HEK293 (cell line): ENCODE measurements around the gene SCYGR8.
A peak's percentile ranks its signal among the peaks of the same experiment; 100 is the strongest.

ENCODE experiments used
- CTCF ChIA-PET: fragments of 350-600 bp; formaldehyde crosslinking; extraction: SDS; loops from one replicate; lab custom pipeline; 2021; ENCODE audit warnings: antibody characterized with exemption; lab: Yijun Ruan, JAX
- POLR2A ChIA-PET: fragments of 300-600 bp; formaldehyde crosslinking; extraction: SDS; loops from one replicate; lab custom pipeline; 2020; ENCODE audit warnings: antibody characterized with exemption, inconsistent platforms; lab: Yijun Ruan, JAX
- H3K27ac ChIP-seq: fragments of 200-500 bp; sonication (Bioruptor generic); 2 replicates; pipeline ENCODE4 v1.5.1; 2014; ENCODE audit warnings: low read depth, low read length, control low read depth, inconsistent platforms; ENCODE audit errors: extremely low read depth
- H3K36me3 ChIP-seq, 2 experiments: fragments of 200-500 bp in 1 of 2; sonication (Bioruptor generic) in 1 of 2; 1 replicate in 1 of 2; 2 replicates in 1 of 2; pipeline ENCODE4 v1.5.1; 2014 to 2017; ENCODE audit warnings: inconsistent platforms in 2 of 2, low read length in 2 of 2; ENCODE audit not compliant: control insufficient read depth in 2 of 2, insufficient read depth in 1 of 2
- H3K4me1 ChIP-seq: fragments of 200-500 bp; sonication (Bioruptor generic); 2 replicates; pipeline ENCODE4 v1.5.1; 2014; ENCODE audit warnings: mild to moderate bottlenecking, low read length, inconsistent platforms; ENCODE audit not compliant: control insufficient read depth, insufficient read depth
- H3K4me3 ChIP-seq: 2 replicates; pipeline ENCODE4 v1.5.1; 2011; ENCODE audit warnings: low read depth, mild to moderate bottlenecking, control low read depth, low read length, moderate library complexity
- H3K9me3 ChIP-seq: fragments of 200-500 bp; sonication (Bioruptor generic); 2 replicates; pipeline ENCODE4 v1.5.1; 2014; ENCODE audit warnings: low read depth, low read length, inconsistent platforms; ENCODE audit not compliant: control insufficient read depth, insufficient read depth
- AEBP2 ChIP-seq: fragments of 450-650 bp; formaldehyde crosslinking; IDR thresholded peaks from 2 replicates; pipeline ENCODE4 v1.5.1; 2016; ENCODE audit warnings: missing biosample characterization, missing genetic modification characterization, borderline replicate concordance
- FEZF1 ChIP-seq: fragments of 450-650 bp; formaldehyde crosslinking; IDR thresholded peaks from 2 replicates; pipeline ENCODE4 v1.5.1; 2016; ENCODE audit warnings: missing biosample characterization, missing genetic modification characterization
- HOXA7 ChIP-seq: sonication (generic); formaldehyde crosslinking; IDR thresholded peaks from 2 replicates; pipeline ENCODE4 v1.8.1; 2022; ENCODE audit warnings: missing genetic modification reagents, borderline replicate concordance
- PRDM1 ChIP-seq: fragments of 450-650 bp; formaldehyde crosslinking; IDR thresholded peaks from 2 replicates; pipeline ENCODE4; 2016; ENCODE audit warnings: missing biosample characterization, missing genetic modification characterization
- RBAK ChIP-seq: fragments of 450-650 bp; formaldehyde crosslinking; IDR thresholded peaks from 2 replicates; pipeline ENCODE4 v1.5.1; 2016; ENCODE audit warnings: missing biosample characterization, missing genetic modification characterization
- REST ChIP-seq: fragments of 450-650 bp; formaldehyde crosslinking; IDR thresholded peaks from 2 replicates; pipeline ENCODE4 v1.5.1; 2016; ENCODE audit warnings: missing biosample characterization, missing genetic modification characterization
- SETDB1 ChIP-seq: IDR thresholded peaks from one replicate; pipeline ENCODE4 v1.6.1; 2017; ENCODE audit warnings: mild to moderate bottlenecking, low read length, moderate library complexity, mixed read lengths; ENCODE audit not compliant: insufficient read length
- SP2 ChIP-seq: fragments of 450-650 bp; formaldehyde crosslinking; IDR thresholded peaks from 2 replicates; pipeline ENCODE4 v1.5.1; 2016; ENCODE audit warnings: missing biosample characterization, missing genetic modification characterization
- ZBTB8A ChIP-seq: fragments of 450-650 bp; formaldehyde crosslinking; IDR thresholded peaks from 2 replicates; pipeline ENCODE4 v1.5.1; 2016; ENCODE audit warnings: missing biosample characterization, missing genetic modification characterization
- ZFP3 ChIP-seq: fragments of 450-650 bp; formaldehyde crosslinking; IDR thresholded peaks from 2 replicates; pipeline ENCODE4 v1.5.1; 2016; ENCODE audit warnings: low read depth, missing biosample characterization, missing genetic modification characterization
- ZIC2 ChIP-seq: fragments of 450-650 bp; formaldehyde crosslinking; IDR thresholded peaks from 2 replicates; pipeline ENCODE4 v1.5.1; 2016; ENCODE audit warnings: missing biosample characterization, missing genetic modification characterization
- ZNF18 ChIP-seq: fragments of 450-650 bp; formaldehyde crosslinking; IDR thresholded peaks from 2 replicates; pipeline ENCODE4 v1.5.1; 2016; ENCODE audit warnings: missing biosample characterization, missing genetic modification characterization
- ZNF280D ChIP-seq: fragments of 450-650 bp; formaldehyde crosslinking; IDR thresholded peaks from 2 replicates; pipeline ENCODE4 v1.5.1; 2016; ENCODE audit warnings: missing biosample characterization, missing genetic modification characterization
- ZNF324 ChIP-seq: fragments of 450-650 bp; formaldehyde crosslinking; IDR thresholded peaks from 2 replicates; pipeline ENCODE4 v1.5.1; 2016; ENCODE audit warnings: missing biosample characterization, missing genetic modification characterization
- ZNF366 ChIP-seq: fragments of 450-650 bp; formaldehyde crosslinking; conservative IDR thresholded peaks from 2 replicates; pipeline ENCODE4 v1.5.1; 2016; ENCODE audit warnings: missing biosample characterization, missing genetic modification characterization
- ZNF501 ChIP-seq: fragments of 450-650 bp; formaldehyde crosslinking; IDR thresholded peaks from 2 replicates; pipeline ENCODE4 v1.5.1; 2016; ENCODE audit warnings: missing biosample characterization, missing genetic modification characterization
- ZNF548 ChIP-seq: fragments of 450-650 bp; formaldehyde crosslinking; IDR thresholded peaks from 2 replicates; pipeline ENCODE4 v1.5.1; 2016; ENCODE audit warnings: missing biosample characterization, missing genetic modification characterization
- ZNF560 ChIP-seq: fragments of 450-650 bp; formaldehyde crosslinking; IDR thresholded peaks from 2 replicates; pipeline ENCODE4 v1.5.1; 2017; ENCODE audit warnings: missing biosample characterization, missing genetic modification characterization, borderline replicate concordance
- ZNF610 ChIP-seq: fragments of 450-650 bp; formaldehyde crosslinking; IDR thresholded peaks from 2 replicates; pipeline ENCODE4 v1.5.1; 2016; ENCODE audit warnings: missing biosample characterization, missing genetic modification characterization, borderline replicate concordance
- ZNF624 ChIP-seq: fragments of 450-650 bp; formaldehyde crosslinking; IDR thresholded peaks from 2 replicates; pipeline ENCODE4 v1.5.1; 2017; ENCODE audit warnings: missing biosample characterization, missing genetic modification characterization
- ZNF658 ChIP-seq: fragments of 450-650 bp; formaldehyde crosslinking; IDR thresholded peaks from 2 replicates; pipeline ENCODE4; 2016; ENCODE audit warnings: missing biosample characterization, missing genetic modification characterization
- ZNF704 ChIP-seq: fragments of 450-650 bp; formaldehyde crosslinking; IDR thresholded peaks from 2 replicates; pipeline ENCODE4 v1.5.1; 2016; ENCODE audit warnings: missing biosample characterization, missing genetic modification characterization
- ZNF76 ChIP-seq: fragments of 450-650 bp; formaldehyde crosslinking; IDR thresholded peaks from 2 replicates; pipeline ENCODE4; 2016; ENCODE audit warnings: low read depth, missing biosample characterization, missing genetic modification characterization, borderline replicate concordance

SCYGR8 gene

GRCh38 chr2:227767830-227768229 lies 22.1 kb downstream of the SCYGR8 start:
- ChIA-PET CTCF (interaction anchor here (2.7 to 7.6 kb wide), 3 partner anchors 109 to 362 kb away, joined by 13 to 125 read pairs (median 39); no protein-coding TSS in a partner anchor), POLR2A (no interaction called here)
- Histone ChIP-seq H3K4me1 (no peaks in the 10 kb centered on the region), H3K9me3 (no peaks in the 10 kb centered on the region), H3K27ac (no peak overlapping the region), H3K4me3 (no peak overlapping the region), H3K36me3 (no peaks in the 10 kb centered on the region)
- TF ChIP-seq ZNF18 (no peak), ZNF704 (tag by site-specific recombination) (no peak), SP2 (tag by site-specific recombination) (no peak), ZNF324 (tag by site-specific recombination) (no peak), RBAK (tag by site-specific recombination) (no peak), SETDB1 (no peak), ZNF658 (tag by site-specific recombination) (no peak), ZNF560 (no peak), ZNF280D (tag by site-specific recombination) (no peak), ZNF548 (tag by site-specific recombination) (no peak), ZNF366 (no peak), PRDM1 (no peak)

GRCh38 chr2:227772197-227772661 lies 26.5 kb downstream of the SCYGR8 start:
- H3K4me3 ChIP-seq = no peak overlapping the region
- no peaks in the 10 kb centered on the region for H3K4me1 ChIP-seq
- no peaks in the 10 kb centered on the region for H3K9me3 ChIP-seq
- H3K36me3 ChIP-seq = no peaks in the 10 kb centered on the region
- POLR2A ChIA-PET = no interaction called here
- TF ChIP-seq ZBTB8A (tag by site-specific recombination) (peak; percentile 54), ZNF76 (tag by site-specific recombination) (no peak), REST (tag by site-specific recombination) (no peak), ZNF610 (peak; percentile 76; the same call in 1 of the 2 replicates), AEBP2 (no peak), ZNF624 (tag by site-specific recombination) (no peak), ZIC2 (0 out of 2 replicates have a peak, but pooled peaks have one; percentile 10), HOXA7 (CRISPR knock-in tag) (no peak), ZFP3 (tag by site-specific recombination) (no peak), ZNF501 (tag by site-specific recombination) (no peak), FEZF1 (tag by site-specific recombination) (peak; percentile 75)
- TF ChIP-seq, all 188 proteins: peak for 4
- CTCF ChIA-PET = interaction anchor here (0.9 kb wide), 1 partner anchor 90 kb away, joined by 4 read pairs; no protein-coding TSS in a partner anchor
- H3K27ac ChIP-seq = no peak overlapping the region
